Heart left ventricle (tissue), 13 donors: Measurements from ENCODE around the gene ZDHHC14.

Experiments
- POLR2A ChIP-seq, 2 donors: fragments of 450-650 bp; IDR thresholded peaks; one replicate each; pipeline ENCODE4 v1.6.1; 2017; ENCODE audit warnings: antibody characterized with exemption in 2 of 2, mild to moderate bottlenecking in 2 of 2, moderate library complexity in 2 of 2
- TF ChIP-seq, protein P1 (sequence below), 12 donors: fragments of 200-600 bp; sonication (generic) in 4 of 12; IDR thresholded peaks; one replicate each; pipeline versions ENCODE4 v1.5.0 to v1.8.0; 2018 to 2022; ENCODE audit warnings: antibody characterized with exemption in 12 of 12, mild to moderate bottlenecking in 5 of 12
- donor health status: ischemic (EF 13 %, LVEDD 7.1; RV severe dilation, severe dysfunction).
- donor health status: DM: no; HTN: yes; CAD: no.
- donor health status: DM: no; HTN: no; CAD: no.
- donor health status: ischemic (EF 25% LVEDD 6.9; RV normal size, moderate dysfunction).
- donor health status: ischemic (EF 25% LVEDD 5.7; RV mildly dilated, moderate dysfunction).
- donor health status: ischemic (EF 35%, LVEDD 5.7; RV mildly dilated, moderate dysfunction).
- donor health status: nonischemic (EF 11% LVEDD 7.7; RV severe dilation, severe dysfunction).
- donor health status: DM: yes; HTN: yes; CAD: no.
- donor health status: PGD.
- donor health status: ischemic (EF 29% LVEDD 5.4; RV normal size, mild dysfunction).
- donor health status: nonischemic (EF 23%, LVEDD 6.1; RV moderate dilation, normal function).

DNA sequence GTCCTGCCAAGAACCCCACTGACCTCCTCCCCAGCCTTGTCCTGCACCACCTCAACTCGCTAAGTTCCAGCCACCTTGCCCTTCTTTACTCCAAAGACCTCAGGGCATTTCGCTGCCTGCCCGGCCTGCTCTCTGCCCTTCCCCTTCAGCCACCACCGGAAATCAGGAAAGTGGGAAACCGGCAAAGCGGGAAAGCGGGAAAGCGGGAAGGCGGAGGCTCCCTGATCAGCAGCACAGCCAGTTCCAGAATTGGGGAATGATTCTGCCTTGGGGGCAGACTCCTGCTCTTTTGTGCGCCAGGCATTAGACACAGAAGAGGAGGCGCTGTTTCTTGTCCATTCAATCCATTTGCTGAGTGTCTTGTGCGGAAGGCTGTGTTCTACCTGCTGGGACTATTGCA lies 111.3 kb downstream of the ZDHHC14 start:
- TF ChIP-seq, protein P1, sequence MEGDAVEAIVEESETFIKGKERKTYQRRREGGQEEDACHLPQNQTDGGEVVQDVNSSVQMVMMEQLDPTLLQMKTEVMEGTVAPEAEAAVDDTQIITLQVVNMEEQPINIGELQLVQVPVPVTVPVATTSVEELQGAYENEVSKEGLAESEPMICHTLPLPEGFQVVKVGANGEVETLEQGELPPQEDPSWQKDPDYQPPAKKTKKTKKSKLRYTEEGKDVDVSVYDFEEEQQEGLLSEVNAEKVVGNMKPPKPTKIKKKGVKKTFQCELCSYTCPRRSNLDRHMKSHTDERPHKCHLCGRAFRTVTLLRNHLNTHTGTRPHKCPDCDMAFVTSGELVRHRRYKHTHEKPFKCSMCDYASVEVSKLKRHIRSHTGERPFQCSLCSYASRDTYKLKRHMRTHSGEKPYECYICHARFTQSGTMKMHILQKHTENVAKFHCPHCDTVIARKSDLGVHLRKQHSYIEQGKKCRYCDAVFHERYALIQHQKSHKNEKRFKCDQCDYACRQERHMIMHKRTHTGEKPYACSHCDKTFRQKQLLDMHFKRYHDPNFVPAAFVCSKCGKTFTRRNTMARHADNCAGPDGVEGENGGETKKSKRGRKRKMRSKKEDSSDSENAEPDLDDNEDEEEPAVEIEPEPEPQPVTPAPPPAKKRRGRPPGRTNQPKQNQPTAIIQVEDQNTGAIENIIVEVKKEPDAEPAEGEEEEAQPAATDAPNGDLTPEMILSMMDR (IDR thresholded peaks at IDR 0.05) = no peak
- TF ChIP-seq POLR2A (IDR thresholded peaks at IDR 0.05) = no peak
